ENCODE measurements around the gene MLPH. TPM values are rescaled to one million over a fixed set of nuclear protein-coding genes. Genes with fewer than 3 reads are reported as not detected.

Gene MLPH
- polyA plus RNA-seq, 1 of the 3 experiments (the other 2 are of a cell fraction), result 93.6 TPM

- no peak overlapping the region for H3K27ac ChIP-seq (ENCODE audit: low read depth in 2 of 2, low read length in 1 of 2)
- H3K9me3 ChIP-seq, result no peaks in the 10 kb centered on the region
- H3K4me2 ChIP-seq, result no peak overlapping the region
- no peak for DNase-seq
- no peaks in the 10 kb centered on the region for H3K79me2 ChIP-seq (ENCODE audit: insufficient read depth)
- H3K27me3 ChIP-seq (ENCODE audit: insufficient read depth), result no peaks in the 10 kb centered on the region
- no peak overlapping the region for H3K9ac ChIP-seq
- no peaks in the 10 kb centered on the region for H3F3A ChIP-seq (replicated peaks; ENCODE audit: insufficient read depth)
- H3K36me3 ChIP-seq (replicated peaks in 1 of 2; ENCODE audit: control insufficient read depth in 1 of 2, insufficient read depth in 2 of 2, low read length in 1 of 2), result no peaks in the 10 kb centered on the region
- no peaks in the 10 kb centered on the region for H3K9me2 ChIP-seq
- no peak overlapping the region for H2AFZ ChIP-seq (ENCODE audit: low read depth)
- TF ChIP-seq FOXJ3 (CRISPR knock-in tag; IDR thresholded peaks at IDR 0.05) (no peak), TCF12 (IDR thresholded peaks at IDR 0.05) (no peak), CTCF (IDR thresholded peaks at IDR 0.05) (no peak), EP300 (IDR thresholded peaks at IDR 0.05; ENCODE audit: borderline replicate concordance in 1 of 2, low read depth in 1 of 2, low read length in 1 of 2) (no peak), RFX5 (IDR thresholded peaks at IDR 0.05; ENCODE audit: low read length) (no peak), CHD2 (IDR thresholded peaks at IDR 0.05; ENCODE audit: low read length, partially characterized antibody) (no peak)
- ChIA-PET POLR2A (no interaction called here), CTCF (interaction anchor here (0.8 to 5.1 kb wide), 6 partner anchors 10 to 90 kb away, joined by 3 to 31 read pairs (median 4); no protein-coding TSS in a partner anchor)
- no peak overlapping the region for H3K4me3 ChIP-seq (ENCODE audit: low read depth in 2 of 2, low read length in 1 of 2)
- 85% methylated on average over 7 of the region's 7 CpGs for WGBS (ENCODE audit: low lambda C conversion rate)
- no peaks in the 10 kb centered on the region for H4K20me1 ChIP-seq (ENCODE audit: insufficient read depth)
- H3K4me1 ChIP-seq (ENCODE audit: control insufficient read depth in 1 of 2, insufficient read depth in 2 of 2, low read depth in 1 of 2, low read length in 1 of 2), result peaks cover 0 to 3% of the 10 kb centered on the region in 2 experiments; a peak in 1 of 4 replicates
Observed at GRCh38 chr2:237602409-237602808, 115.4 kb downstream of the MLPH start.

DNA sequence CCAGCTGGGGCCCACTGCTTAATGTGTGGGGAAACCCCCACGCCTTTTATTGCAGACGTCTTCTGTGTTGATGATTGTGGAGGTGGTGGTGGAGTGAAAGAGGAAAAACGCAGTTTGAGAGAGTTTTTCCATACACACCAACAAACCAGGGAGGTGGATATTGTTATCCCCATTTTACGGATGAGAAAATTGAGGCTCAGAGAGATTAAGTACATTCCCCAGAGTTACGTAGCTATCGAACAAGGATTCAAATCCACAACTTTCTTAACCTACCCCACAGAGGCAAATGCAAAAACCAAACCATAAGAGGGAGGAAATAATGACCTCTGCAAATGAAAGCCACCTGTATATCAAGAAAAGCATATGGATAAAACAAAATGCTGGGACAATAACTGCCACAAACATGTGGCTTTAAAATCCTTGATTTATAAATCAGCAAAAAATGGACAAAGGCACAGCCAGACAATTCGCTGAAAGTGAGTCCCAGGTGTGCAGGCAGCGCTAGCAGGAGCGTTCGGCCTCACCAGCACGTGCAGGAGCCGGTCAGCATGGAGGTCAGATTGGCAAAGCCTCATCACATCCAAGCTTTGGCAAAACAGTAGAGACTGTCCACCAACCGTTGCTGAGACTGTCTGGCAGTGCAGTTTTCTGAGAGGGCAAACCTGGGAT lies 116.1 kb downstream of the MLPH start:
- no peak overlapping the region for H3K9ac ChIP-seq

More for the DNA sequence above, 116.1 kb downstream of the MLPH start:
- Histone ChIP-seq H3K27ac (ENCODE audit: low read depth in 2 of 2, low read length in 1 of 2) (no peak overlapping the region), H3K4me1 (ENCODE audit: control insufficient read depth in 1 of 2, insufficient read depth in 2 of 2, low read depth in 1 of 2, low read length in 1 of 2) (peaks cover 0 to 3% of the 10 kb centered on the region in 2 experiments; a peak in 1 of 4 replicates), H3K27me3 (ENCODE audit: insufficient read depth) (no peaks in the 10 kb centered on the region), H3F3A (replicated peaks; ENCODE audit: insufficient read depth) (no peaks in the 10 kb centered on the region), H3K4me2 (no peak overlapping the region), H3K79me2 (ENCODE audit: insufficient read depth) (no peaks in the 10 kb centered on the region), H3K4me3 (ENCODE audit: low read depth in 2 of 2, low read length in 1 of 2) (no peak overlapping the region), H3K9me2 (no peaks in the 10 kb centered on the region), H4K20me1 (ENCODE audit: insufficient read depth) (no peaks in the 10 kb centered on the region), H3K36me3 (replicated peaks in 1 of 2; ENCODE audit: control insufficient read depth in 1 of 2, insufficient read depth in 2 of 2, low read length in 1 of 2) (no peaks in the 10 kb centered on the region), H2AFZ (ENCODE audit: low read depth) (no peak overlapping the region), H3K9me3 (no peaks in the 10 kb centered on the region)
- DNase-seq, result no peak
- TF ChIP-seq ELF1 (IDR thresholded peaks at IDR 0.05) (no peak), GABPA (IDR thresholded peaks at IDR 0.05; ENCODE audit: low read depth) (no peak), MXI1 (IDR thresholded peaks at IDR 0.05; ENCODE audit: low read depth, low read length) (no peak), POLR2AphosphoS5 (IDR thresholded peaks at IDR 0.05; ENCODE audit: low read depth, low read length) (no peak), TCF12 (IDR thresholded peaks at IDR 0.05) (no peak), FOSL2 (IDR thresholded peaks at IDR 0.05; ENCODE audit: borderline replicate concordance, low read depth) (no peak), RFX5 (IDR thresholded peaks at IDR 0.05; ENCODE audit: low read length) (no peak), SMC3 (IDR thresholded peaks at IDR 0.05; ENCODE audit: low read depth, low read length) (no peak)
- TF ChIP-seq, protein P1, sequence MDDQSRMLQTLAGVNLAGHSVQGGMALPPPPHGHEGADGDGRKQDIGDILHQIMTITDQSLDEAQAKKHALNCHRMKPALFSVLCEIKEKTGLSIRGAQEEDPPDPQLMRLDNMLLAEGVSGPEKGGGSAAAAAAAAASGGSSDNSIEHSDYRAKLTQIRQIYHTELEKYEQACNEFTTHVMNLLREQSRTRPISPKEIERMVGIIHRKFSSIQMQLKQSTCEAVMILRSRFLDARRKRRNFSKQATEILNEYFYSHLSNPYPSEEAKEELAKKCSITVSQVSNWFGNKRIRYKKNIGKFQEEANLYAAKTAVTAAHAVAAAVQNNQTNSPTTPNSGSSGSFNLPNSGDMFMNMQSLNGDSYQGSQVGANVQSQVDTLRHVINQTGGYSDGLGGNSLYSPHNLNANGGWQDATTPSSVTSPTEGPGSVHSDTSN (IDR thresholded peaks at IDR 0.05), result no peak
- ChIA-PET CTCF (interaction anchor here (0.8 to 5.1 kb wide), 4 partner anchors 13 to 91 kb away, joined by 3 to 31 read pairs (median 6); no protein-coding TSS in a partner anchor), POLR2A (no interaction called here)
- WGBS (ENCODE audit: low lambda C conversion rate), result 85% methylated on average over 10 of the region's 13 CpGs
